GM12891 (cell line): Measurements from ENCODE around the gene HAUS2.
"Not testable (repeated sequence)": the region's sequence is repeated elsewhere in the genome, so short reads cannot be mapped to it uniquely, and the experiment has no call there.

Experiments used
- DNase-seq: peaks from one replicate; pipeline ENCODE4 v3.0.0; 2011; ENCODE audit warnings: low spot score; ENCODE audit not compliant: insufficient read length
- FAIRE-seq: peaks from 2 replicates; lab custom pipeline; 2011; peaks lifted over from hg19 to GRCh38; lab: Jason Lieb, UNC
- PAX5 ChIP-seq: IDR thresholded peaks from 2 replicates; pipeline ENCODE4 v1.6.1; 2011; ENCODE audit warnings: low read length, moderate library complexity, mild to moderate bottlenecking; ENCODE audit not compliant: insufficient read depth, severe bottlenecking
- POLR2A ChIP-seq: IDR thresholded peaks from 2 replicates; pipeline ENCODE4 v1.6.1; 2011; ENCODE audit warnings: low read depth, low read length, control low read depth
- POLR2AphosphoS5 ChIP-seq: IDR thresholded peaks from 2 replicates; pipeline ENCODE4 v1.6.1; 2011; ENCODE audit warnings: low read depth, low read length, control low read depth
- POU2F2 ChIP-seq: IDR thresholded peaks from 2 replicates; pipeline ENCODE4 v1.6.1; 2011; ENCODE audit warnings: low read depth, mild to moderate bottlenecking, control low read depth, low read length, moderate library complexity
- SPI1 ChIP-seq: IDR thresholded peaks from 2 replicates; pipeline ENCODE4 v1.6.1; 2011; ENCODE audit warnings: low read depth, low read length, control low read depth
- TAF1 ChIP-seq: IDR thresholded peaks from 2 replicates; pipeline ENCODE4 v1.6.1; 2011; ENCODE audit warnings: low read depth, low read length, control low read depth

HAUS2 gene

GRCh38 chr15:42591238-42591934 lies 42.7 kb downstream of the HAUS2 start:
- FAIRE-seq: no peak
- DNase-seq: no peak
- TF ChIP-seq POLR2A (no peak), SPI1 (no peak), POLR2AphosphoS5 (no peak), POU2F2 (no peak), PAX5 (no peak)

- DNase-seq (no peak), FAIRE-seq (no peak)
- TF ChIP-seq PAX5 (no peak), TAF1 (no peak), POLR2A (no peak), SPI1 (no peak)
These were observed 44.1 kb downstream of the HAUS2 start for GRCh38 chr15:42592716-42593115.

DNA sequence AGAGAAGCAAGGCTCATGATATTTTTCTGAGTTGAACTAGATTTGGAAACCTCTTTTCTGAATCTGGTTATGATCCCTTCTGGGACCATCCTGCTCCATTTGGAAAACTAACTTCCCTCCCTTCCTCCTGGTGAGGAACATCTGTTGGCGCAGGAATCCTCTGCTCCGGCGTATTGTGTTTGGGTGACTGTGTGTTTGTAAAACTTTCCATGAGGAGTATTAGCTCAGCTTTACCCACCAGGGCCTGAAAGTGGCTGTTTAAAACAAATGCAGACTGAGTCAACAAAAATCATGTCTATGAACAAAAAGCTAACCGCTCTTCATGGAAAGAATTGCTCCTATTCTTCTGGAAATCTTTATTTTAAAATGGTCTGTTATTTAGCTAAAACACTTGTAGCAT lies 44.5 kb downstream of the HAUS2 start:
- no peak for TF ChIP-seq POLR2AphosphoS5
- FAIRE-seq: no peak

GRCh38 chr15:42594095-42594494 lies 45.5 kb downstream of the HAUS2 start:
- TF ChIP-seq PAX5 (no peak), POU2F2 (no peak), TAF1 (no peak), SPI1 (no peak), POLR2A (no peak), POLR2AphosphoS5 (no peak)
- FAIRE-seq: no peak
- no peak for DNase-seq

More for the DNA sequence above, 44.5 kb downstream of the HAUS2 start:
- no peak for DNase-seq

- no peak for TF ChIP-seq SPI1
- no peak for FAIRE-seq
- no peak for DNase-seq
These were observed 47.1 kb downstream of the HAUS2 start for GRCh38 chr15:42595626-42596240.

DNA sequence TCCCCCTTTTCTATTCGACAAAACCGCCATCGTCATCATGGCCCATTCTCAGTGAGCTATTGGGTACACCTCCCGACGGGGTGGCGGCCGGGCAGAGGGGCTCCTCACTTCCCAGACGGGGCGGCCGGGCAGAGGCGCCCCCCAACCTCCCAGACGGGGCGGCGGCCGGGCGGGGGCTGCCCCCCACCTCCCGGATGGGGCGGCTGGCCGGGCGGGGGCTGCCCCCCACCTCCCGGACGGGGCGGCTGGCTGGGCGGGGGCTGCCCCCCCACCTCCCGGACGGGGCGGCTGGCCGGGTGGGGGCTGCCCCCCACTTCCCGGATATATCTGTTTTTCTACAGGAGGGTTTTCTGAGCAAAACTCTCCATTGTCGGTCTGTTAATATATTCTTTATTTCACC lies 52.7 kb downstream of the HAUS2 start:
- DNase-seq, FAIRE-seq: not testable (repeated sequence)

GRCh38 chr15:42602501-42602900 lies 53.9 kb downstream of the HAUS2 start:
- TF ChIP-seq POLR2AphosphoS5 (no peak), PAX5 (no peak), POLR2A (no peak), POU2F2 (no peak), TAF1 (no peak), SPI1 (no peak)
- no peak for DNase-seq
- FAIRE-seq: no peak

GRCh38 chr15:42603978-42604377 lies 55.3 kb downstream of the HAUS2 start:
- DNase-seq (no peak), FAIRE-seq (no peak)
- TF ChIP-seq SPI1 (no peak), PAX5 (no peak), TAF1 (no peak), POLR2A (no peak), POLR2AphosphoS5 (no peak), POU2F2 (no peak)

DNA sequence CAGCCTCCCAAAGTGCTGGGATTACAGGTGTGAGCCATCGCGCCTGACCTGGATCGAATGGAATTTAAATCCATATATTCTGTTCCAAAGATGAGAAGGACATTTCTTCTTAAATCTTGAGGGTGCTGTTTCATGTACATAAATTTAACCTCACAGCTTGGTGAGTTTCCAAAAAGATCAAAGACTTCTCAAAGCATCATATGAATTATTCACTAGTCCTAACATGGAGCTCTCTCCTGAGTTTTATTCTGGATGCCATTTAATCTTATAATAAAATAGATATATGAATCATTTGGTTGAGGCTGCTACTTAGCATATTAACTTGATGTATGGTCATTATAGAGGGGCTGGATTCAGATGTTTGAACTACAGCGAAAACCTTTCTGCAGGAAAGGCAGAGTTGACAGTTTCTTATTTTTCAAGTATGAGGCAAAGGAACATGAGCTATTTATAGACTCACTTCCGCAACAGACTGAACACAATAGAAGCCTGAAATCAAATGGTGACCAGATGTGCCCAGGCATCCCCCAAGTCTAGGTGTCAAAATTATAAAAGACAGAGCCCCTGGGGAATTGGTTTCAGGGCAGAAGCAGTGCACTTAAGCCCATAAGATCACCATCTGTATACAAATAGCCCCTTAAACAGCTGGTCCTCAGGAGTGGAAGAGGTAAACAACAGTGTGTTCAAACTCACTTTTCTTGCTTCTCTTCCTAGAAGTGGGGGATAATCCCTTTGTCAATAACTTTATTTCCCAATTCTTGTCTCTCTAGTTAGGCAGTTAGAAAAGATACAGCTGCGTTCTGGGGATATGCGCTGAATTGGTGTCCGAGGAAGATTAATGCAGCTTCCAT lies 56.5 kb downstream of the HAUS2 start:
- TF ChIP-seq POU2F2 (no peak), PAX5 (no peak), TAF1 (no peak), SPI1 (peak; percentile 50), POLR2AphosphoS5 (no peak)
- no peak for DNase-seq
- FAIRE-seq: peak; percentile 51

DNA sequence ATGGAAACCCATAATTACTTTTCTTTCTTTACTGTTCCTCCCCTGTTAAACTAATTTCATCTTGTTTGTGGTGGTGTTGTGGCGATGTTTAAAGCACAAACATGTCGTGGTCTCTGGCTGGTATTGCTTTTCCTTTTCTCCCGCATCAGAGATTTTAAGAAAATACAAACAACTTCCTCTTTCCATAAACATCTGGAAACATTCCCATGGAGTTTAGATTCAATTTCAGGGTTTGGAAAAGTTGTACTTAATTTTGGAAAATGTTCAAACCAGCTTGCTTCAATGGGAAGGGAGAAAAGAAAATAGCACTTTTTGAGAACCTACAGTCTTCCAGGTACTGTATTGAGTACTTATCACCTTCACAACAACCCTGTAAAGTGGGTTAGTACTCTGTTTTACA lies 57.2 kb downstream of the HAUS2 start:
- DNase-seq: no peak
- TF ChIP-seq PAX5 (no peak), POLR2AphosphoS5 (no peak), POLR2A (no peak), SPI1 (no peak), TAF1 (no peak), POU2F2 (no peak)
- peak; percentile 31 for FAIRE-seq
